B cell (primary cell): Measurements from ENCODE around the gene C10orf90. TPM values are rescaled to one million over a fixed set of nuclear protein-coding genes. Genes with fewer than 3 reads are reported as not detected.

Experiments used
- ATAC-seq: fragments of 200-7000 bp; cut with Tn5 transposase; one replicate; pipeline ENCODE4 v1.10.0; 2021; ENCODE audit warnings: low read depth, mild to moderate bottlenecking, moderate number of reproducible peaks, moderate library complexity
- CTCF ChIA-PET: fragments of 350-600 bp; sonication (Branson Sonifier 250); formaldehyde crosslinking; loops from one replicate; lab custom pipeline; 2021; ENCODE audit warnings: antibody characterized with exemption, inconsistent platforms; lab: Charles Lee
- POLR2A ChIA-PET: fragments of 350-600 bp; sonication (Branson Sonifier 250); formaldehyde crosslinking; loops from one replicate; lab custom pipeline; 2021; ENCODE audit warnings: antibody characterized with exemption; lab: Charles Lee
- DNase-seq: peaks from one replicate; pipeline ENCODE4 v3.0.0; 2013
- H2AFZ ChIP-seq: 2 replicates; pipeline ENCODE4 v1.6.1; 2012; ENCODE audit warnings: mild to moderate bottlenecking, low read depth, low read length; ENCODE audit not compliant: insufficient read depth, poor library complexity, severe bottlenecking
- H3K27ac ChIP-seq, 2 donors: 1 replicate in 1 of 2; 2 replicates in 1 of 2; pipeline ENCODE4 v1.5.1; 2012 to 2013; ENCODE audit warnings: low read length in 2 of 2, mild to moderate bottlenecking in 2 of 2, moderate library complexity in 1 of 2
- H3K27me3 ChIP-seq, 4 experiments: fragments of 200-600 bp in 1 of 4; sonication (generic) in 1 of 4; replicated peaks in 1 of 4; 1 replicate in 2 of 4; 2 replicates in 2 of 4; pipeline versions ENCODE4 v1.6.1 to v1.7.0; 2013 to 2016; ENCODE audit warnings: low read length in 3 of 4, mild to moderate bottlenecking in 2 of 4, mixed read lengths in 1 of 4, moderate library complexity in 1 of 4; ENCODE audit not compliant: insufficient read depth in 4 of 4, control insufficient read depth in 3 of 4; ENCODE audit errors: control extremely low read depth in 1 of 4
- H3K36me3 ChIP-seq, 2 experiments: replicated peaks in 1 of 2; 1 replicate in 1 of 2; 2 replicates in 1 of 2; pipeline versions ENCODE4 v1.6.1 to v1.7.1; 2013; ENCODE audit warnings: low read length in 1 of 2; ENCODE audit not compliant: insufficient read depth in 2 of 2, control insufficient read depth in 1 of 2; ENCODE audit errors: control extremely low read depth in 1 of 2, extremely low read depth in 1 of 2
- H3K4me1 ChIP-seq, 2 donors: fragments of 200-600 bp in 1 of 2; sonication (generic) in 1 of 2; 1 replicate in 1 of 2; 2 replicates in 1 of 2; pipeline versions ENCODE4 v1.5.1 to v1.6.1; 2013 to 2017; ENCODE audit warnings: low read length in 2 of 2; ENCODE audit not compliant: control insufficient read depth in 2 of 2, insufficient read depth in 2 of 2
- H3K4me2 ChIP-seq: replicated peaks from 2 replicates; pipeline ENCODE3; 2012; ENCODE audit warnings: mild to moderate bottlenecking, low read depth, low read length; ENCODE audit not compliant: poor library complexity, severe bottlenecking
- H3K4me3 ChIP-seq, 5 experiments: fragments of 200-600 bp in 1 of 5; sonication (generic) in 1 of 5; 1 replicate in 3 of 5; 2 replicates in 2 of 5; pipeline versions ENCODE4 v1.5.1 to v1.7.0; 2011 to 2016; ENCODE audit warnings: low read length in 4 of 5, mild to moderate bottlenecking in 4 of 5, low read depth in 2 of 5, control low read depth in 1 of 5, moderate library complexity in 1 of 5; ENCODE audit not compliant: insufficient read depth in 1 of 5; ENCODE audit errors: control extremely low read depth in 1 of 5, extremely low read depth in 1 of 5
- H3K79me2 ChIP-seq: fragments of 200-600 bp; sonication (generic); one replicate; pipeline ENCODE4 v1.6.0; 2016; ENCODE audit warnings: low read length; ENCODE audit not compliant: control insufficient read depth, insufficient read depth
- H3K9ac ChIP-seq: fragments of 200-600 bp; sonication (generic); 2 replicates; pipeline ENCODE4 v1.6.1; 2017; ENCODE audit warnings: mild to moderate bottlenecking, low read length, moderate library complexity
- H3K9me3 ChIP-seq, 3 donors: one replicate each; pipeline versions ENCODE4 v1.6.1 to v1.7.1; 2013; ENCODE audit warnings: low read length in 2 of 3; ENCODE audit not compliant: control insufficient read depth in 2 of 3, insufficient read depth in 1 of 3; ENCODE audit errors: control extremely low read depth in 1 of 3
- H4K20me1 ChIP-seq: 2 replicates; pipeline ENCODE4 v1.6.0; 2012; ENCODE audit warnings: mild to moderate bottlenecking, low read length; ENCODE audit not compliant: insufficient read depth, control insufficient read depth, poor library complexity, severe bottlenecking
- H3K27ac Mint-ChIP-seq: one replicate; pipeline ENCODE4 v1.8.0; 2021; ENCODE audit warnings: mixed read lengths
- H3K27me3 Mint-ChIP-seq: one replicate; pipeline ENCODE4 v1.8.0; 2021; ENCODE audit warnings: mixed read lengths
- H3K4me1 Mint-ChIP-seq: one replicate; pipeline ENCODE4 v1.8.0; 2021; ENCODE audit warnings: mixed read lengths
- H3K4me3 Mint-ChIP-seq: one replicate; pipeline ENCODE4 v1.8.0; 2021; ENCODE audit warnings: mixed read lengths
- H3K9me3 Mint-ChIP-seq: one replicate; pipeline ENCODE4 v1.8.0; 2022; ENCODE audit warnings: mixed read lengths; ENCODE audit not compliant: insufficient read depth
- EZH2 ChIP-seq: IDR thresholded peaks from 2 replicates; pipeline ENCODE4 v1.6.1; 2012; ENCODE audit warnings: borderline replicate concordance, low read depth, mild to moderate bottlenecking, moderate library complexity, low read length; ENCODE audit not compliant: insufficient read depth, poor library complexity, severe bottlenecking
- WGBS: methylation state at CpG from one replicate; pipeline ENCODE4 v1.1.5; 2013; ENCODE audit warnings: missing lambda C conversion rate; ENCODE audit not compliant: insufficient coverage; 5-methylcytosine and 5-hydroxymethylcytosine counted together
- intact Hi-C: fragments of 100-400 bp; cut with micrococcal nuclease; formaldehyde crosslinking; loops from one replicate; pipeline ENCODE4 v1.10.0; 2022
- polyA plus RNA-seq: library from polyadenylated mRNA; depleted of rRNA; stranded (reverse); fragments of >200 nt; gene quantifications from 2 replicates; pipeline ENCODE4 v1.2.3, GENCODE V29; 2012
- total RNA-seq, 2 donors: library from RNA; stranded (reverse); fragments of 120-200 nt in 1 of 2; gene quantifications; 1 replicate in 1 of 2; 2 replicates in 1 of 2; pipeline versions ENCODE4 v1.2.3 to v1.2.4, GENCODE V29; 2013 to 2022
- TF ChIP-seq, protein P1 (sequence below): fragments of 200-600 bp; IDR thresholded peaks from one replicate; pipeline ENCODE4 v1.8.0; 2022; ENCODE audit warnings: antibody characterized with exemption, mild to moderate bottlenecking

The C10orf90 gene
- total and polyA plus RNA-seq, 2 donors (not counting 1 experiment from before 2014, with no cell fraction given): not detected

DNA sequence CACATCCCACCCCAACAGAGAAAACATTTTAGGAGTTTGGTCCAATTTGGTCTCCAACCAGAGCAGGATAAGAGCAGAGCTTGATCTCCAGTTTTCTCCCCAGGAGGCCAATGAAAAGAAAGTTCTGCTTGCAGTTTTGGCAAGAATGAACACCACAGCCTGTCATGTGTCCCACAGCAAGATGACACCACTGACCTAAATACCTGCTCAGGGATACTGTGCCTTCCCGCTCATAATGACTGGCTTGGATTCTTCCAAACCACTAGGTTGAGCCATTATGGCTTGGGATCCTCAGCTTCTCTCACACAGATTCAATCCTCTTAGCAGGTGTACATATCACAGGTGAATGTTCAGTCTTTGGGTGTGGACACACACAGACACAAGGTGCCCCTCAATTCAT lies 53.3 kb downstream of the C10orf90 start:
- H3K9me3 ChIP-seq: no peaks in the 10 kb centered on the region
- no peaks in the 10 kb centered on the region for H3K79me2 ChIP-seq
- TF ChIP-seq, protein P1, sequence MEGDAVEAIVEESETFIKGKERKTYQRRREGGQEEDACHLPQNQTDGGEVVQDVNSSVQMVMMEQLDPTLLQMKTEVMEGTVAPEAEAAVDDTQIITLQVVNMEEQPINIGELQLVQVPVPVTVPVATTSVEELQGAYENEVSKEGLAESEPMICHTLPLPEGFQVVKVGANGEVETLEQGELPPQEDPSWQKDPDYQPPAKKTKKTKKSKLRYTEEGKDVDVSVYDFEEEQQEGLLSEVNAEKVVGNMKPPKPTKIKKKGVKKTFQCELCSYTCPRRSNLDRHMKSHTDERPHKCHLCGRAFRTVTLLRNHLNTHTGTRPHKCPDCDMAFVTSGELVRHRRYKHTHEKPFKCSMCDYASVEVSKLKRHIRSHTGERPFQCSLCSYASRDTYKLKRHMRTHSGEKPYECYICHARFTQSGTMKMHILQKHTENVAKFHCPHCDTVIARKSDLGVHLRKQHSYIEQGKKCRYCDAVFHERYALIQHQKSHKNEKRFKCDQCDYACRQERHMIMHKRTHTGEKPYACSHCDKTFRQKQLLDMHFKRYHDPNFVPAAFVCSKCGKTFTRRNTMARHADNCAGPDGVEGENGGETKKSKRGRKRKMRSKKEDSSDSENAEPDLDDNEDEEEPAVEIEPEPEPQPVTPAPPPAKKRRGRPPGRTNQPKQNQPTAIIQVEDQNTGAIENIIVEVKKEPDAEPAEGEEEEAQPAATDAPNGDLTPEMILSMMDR: no peak
- no peak for TF ChIP-seq EZH2
- H3K27ac ChIP-seq: no peak overlapping the region
- H3K27me3 Mint-ChIP-seq: no peaks in the 10 kb centered on the region
- no peak overlapping the region for H3K9ac ChIP-seq
- no peaks in the 10 kb centered on the region for H4K20me1 ChIP-seq
- ATAC-seq (no peak), DNase-seq (no peak)
- H3K4me2 ChIP-seq: no peak overlapping the region
- H3K36me3 ChIP-seq: no peaks in the 10 kb centered on the region
- intact Hi-C loops: no loop called here
- CTCF ChIA-PET: no interaction called here
- H3K4me1 Mint-ChIP-seq: no peaks in the 10 kb centered on the region
- H3K4me1 ChIP-seq: no peaks in the 10 kb centered on the region
- H3K4me3 Mint-ChIP-seq: no peak overlapping the region
- POLR2A ChIA-PET: no interaction called here
- H3K4me3 ChIP-seq: no peak overlapping the region
- no peak overlapping the region for H3K27ac Mint-ChIP-seq
- 100% methylated on average over 1 of the region's 1 CpG for WGBS
- H3K27me3 ChIP-seq: no peaks in the 10 kb centered on the region
- no peak overlapping the region for H2AFZ ChIP-seq
- no peaks in the 10 kb centered on the region for H3K9me3 Mint-ChIP-seq

DNA sequence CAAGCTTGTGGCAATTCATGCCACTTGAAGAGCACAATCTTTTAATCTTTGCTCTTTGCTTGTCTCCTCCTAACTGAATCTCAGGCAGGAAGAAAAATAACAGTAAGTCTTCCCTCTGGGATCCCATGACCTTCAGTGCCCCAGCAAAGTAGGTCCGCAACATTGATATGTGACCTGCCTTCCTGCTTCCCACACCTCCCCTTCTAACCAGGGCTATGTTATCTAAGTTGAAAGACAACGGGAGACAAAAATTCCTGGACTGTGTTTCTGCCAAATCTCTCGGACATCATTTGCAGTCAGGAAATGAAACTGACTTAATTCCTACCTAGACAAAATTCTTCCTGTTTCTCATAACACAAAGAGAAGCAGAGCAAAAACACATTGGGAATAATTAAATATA lies 53.8 kb downstream of the C10orf90 start:
- ATAC-seq (no peak), DNase-seq (no peak)
- Mint-ChIP-seq H3K27ac (no peak overlapping the region), H3K4me1 (no peaks in the 10 kb centered on the region), H3K27me3 (no peaks in the 10 kb centered on the region), H3K4me3 (no peak overlapping the region), H3K9me3 (no peaks in the 10 kb centered on the region)
- Histone ChIP-seq H3K4me2 (no peak overlapping the region), H3K36me3 (no peaks in the 10 kb centered on the region), H3K9ac (no peak overlapping the region), H4K20me1 (no peaks in the 10 kb centered on the region), H3K9me3 (no peaks in the 10 kb centered on the region), H3K27me3 (no peaks in the 10 kb centered on the region), H3K4me1 (no peaks in the 10 kb centered on the region), H3K79me2 (no peaks in the 10 kb centered on the region), H3K27ac (no peak overlapping the region), H3K4me3 (no peak overlapping the region), H2AFZ (no peak overlapping the region)
- ChIA-PET POLR2A (no interaction called here), CTCF (no interaction called here)
- WGBS: 89% methylated on average over 2 of the region's 3 CpGs
- intact Hi-C loops: no loop called here
- TF ChIP-seq, protein P1: no peak
- no peak for TF ChIP-seq EZH2
